Choroid plexus epithelial cell (primary cell): Measurements from ENCODE around the gene CFAP299.

ENCODE experiments used
- DNase-seq: peaks from one replicate; pipeline ENCODE4 v3.0.0-alpha.2; 2010; ENCODE audit warnings: low read depth
- H3K4me3 ChIP-seq: 2 replicates; pipeline ENCODE4 v1.5.1; 2011; ENCODE audit warnings: low read depth, mild to moderate bottlenecking, control low read depth, low read length, moderate library complexity
- CTCF ChIP-seq: conservative IDR thresholded peaks from 2 replicates; pipeline ENCODE4 v1.5.1; 2011; ENCODE audit warnings: low read depth, mild to moderate bottlenecking, control low read depth, inconsistent platforms, low read length, moderate library complexity

CFAP299 gene

GRCh38 chr4:80370635-80371034 is 35.1 kb downstream of the CFAP299 start:
- H3K4me3 ChIP-seq: no peak overlapping the region
- no peak for DNase-seq
- TF ChIP-seq CTCF: no peak

GRCh38 chr4:80371046-80371445 is 35.5 kb downstream of the CFAP299 start:
- H3K4me3 ChIP-seq: no peak overlapping the region
- no peak for TF ChIP-seq CTCF

GRCh38 chr4:80374180-80374579 is 38.6 kb downstream of the CFAP299 start:
- DNase-seq: no peak
- no peak for TF ChIP-seq CTCF
- H3K4me3 ChIP-seq: no peak overlapping the region

More at GRCh38 chr4:80371046-80371445, 35.5 kb downstream of the CFAP299 start:
- no peak for DNase-seq

- H3K4me3 ChIP-seq: no peak overlapping the region
- TF ChIP-seq CTCF: no peak
- no peak for DNase-seq
Observed at GRCh38 chr4:80382090-80382832, 46.7 kb downstream of the CFAP299 start.

GRCh38 chr4:80385397-80386280 is 50.1 kb downstream of the CFAP299 start:
- no peak for TF ChIP-seq CTCF
- no peak overlapping the region for H3K4me3 ChIP-seq
- no peak for DNase-seq

GRCh38 chr4:80386281-80386886 is 50.9 kb downstream of the CFAP299 start:
- H3K4me3 ChIP-seq: no peak overlapping the region
- DNase-seq: no peak
- no peak for TF ChIP-seq CTCF
